IMR-90 (cell line): ENCODE data around the gene FGF7. TPM values are rescaled to one million over a fixed set of nuclear protein-coding genes. Genes with fewer than 3 reads are reported as not detected.

Experiments used
- ATAC-seq: fragments of 200-7000 bp; cut with Tn5 transposase; 2 replicates; pipeline ENCODE4 v1.9.1; 2020; ENCODE audit warnings: low read depth, mild to moderate bottlenecking, moderate library complexity
- BruUV-seq: library from RNA; stranded (reverse); fragments of 400-500 nt; replicated peaks from 2 replicates; lab custom pipeline; 2021; lab: Mats Ljungman, UMichigan
- CTCF ChIA-PET: fragments of 300-600 bp; formaldehyde crosslinking; extraction: SDS; loops from one replicate; lab custom pipeline; 2021; ENCODE audit warnings: antibody characterized with exemption; lab: Yijun Ruan, JAX
- POLR2A ChIA-PET: fragments of 300-600 bp; sonication (Branson Sonifier 250); formaldehyde crosslinking; loops from one replicate; lab custom pipeline; 2022; ENCODE audit warnings: antibody characterized with exemption; ENCODE audit not compliant: unreplicated experiment; lab: Charles Lee
- DNase-seq: peaks from one replicate; pipeline ENCODE4 v3.0.0; 2013
- H2AFZ ChIP-seq: replicated peaks from 2 replicates; pipeline ENCODE3; 2013; ENCODE audit warnings: low read length, mild to moderate bottlenecking; ENCODE audit not compliant: poor library complexity
- H2AK5ac ChIP-seq: 2 replicates; pipeline ENCODE4 v1.6.1; 2013; ENCODE audit warnings: low read depth, low read length, inconsistent platforms
- H2AK9ac ChIP-seq: replicated peaks from 2 replicates; pipeline ENCODE3; 2013; ENCODE audit warnings: mild to moderate bottlenecking, low read depth, low read length, moderate library complexity; ENCODE audit not compliant: poor library complexity
- H2BK120ac ChIP-seq: 2 replicates; pipeline ENCODE4 v1.6.1; 2013; ENCODE audit warnings: low read depth, low read length, inconsistent platforms
- H2BK15ac ChIP-seq: 3 replicates; pipeline ENCODE4 v1.6.1; 2013; ENCODE audit warnings: low read depth, low read length, inconsistent platforms
- H2BK20ac ChIP-seq: 2 replicates; pipeline ENCODE4 v1.6.1; 2013; ENCODE audit warnings: low read depth, mild to moderate bottlenecking, inconsistent platforms, low read length, moderate library complexity
- H2BK5ac ChIP-seq: 2 replicates; pipeline ENCODE4 v1.6.1; 2013; ENCODE audit warnings: mild to moderate bottlenecking, low read depth, low read length, inconsistent platforms; ENCODE audit not compliant: poor library complexity, severe bottlenecking
- H3K14ac ChIP-seq: replicated peaks from 2 replicates; pipeline ENCODE4 v1.6.1; 2013; ENCODE audit warnings: low read depth, low read length, inconsistent platforms
- H3K18ac ChIP-seq: 2 replicates; pipeline ENCODE4 v1.6.1; 2013; ENCODE audit warnings: low read depth, low read length, control low read depth
- H3K23ac ChIP-seq: 2 replicates; pipeline ENCODE4 v1.6.1; 2013; ENCODE audit warnings: low read depth, low read length, inconsistent platforms
- H3K27ac ChIP-seq: 2 replicates; pipeline ENCODE4 v1.5.1; 2013; ENCODE audit warnings: mild to moderate bottlenecking, control low read depth, low read length; ENCODE audit not compliant: insufficient read depth
- H3K27me3 ChIP-seq: 2 replicates; pipeline ENCODE4 v1.6.1; 2013; ENCODE audit warnings: low read length; ENCODE audit not compliant: control insufficient read depth, insufficient read depth
- H3K36me3 ChIP-seq: 2 replicates; pipeline ENCODE4 v1.6.1; 2013; ENCODE audit warnings: low read length, mixed read lengths; ENCODE audit not compliant: control insufficient read depth, insufficient read depth
- H3K4ac ChIP-seq: 2 replicates; pipeline ENCODE4 v1.6.1; 2013; ENCODE audit warnings: low read depth, low read length, inconsistent platforms
- H3K4me1 ChIP-seq: 2 replicates; pipeline ENCODE4 v1.6.1; 2013; ENCODE audit warnings: low read length, mixed read lengths; ENCODE audit not compliant: control insufficient read depth, insufficient read depth
- H3K4me2 ChIP-seq: 2 replicates; pipeline ENCODE4 v1.6.1; 2013; ENCODE audit warnings: low read depth, mild to moderate bottlenecking, control low read depth, low read length, moderate library complexity
- H3K4me3 ChIP-seq: 2 replicates; pipeline ENCODE4 v1.5.1; 2013; ENCODE audit warnings: low read depth, mild to moderate bottlenecking, control low read depth, low read length, moderate library complexity; ENCODE audit not compliant: insufficient read depth
- H3K56ac ChIP-seq: 2 replicates; pipeline ENCODE4 v1.6.1; 2013; ENCODE audit warnings: low read length, inconsistent platforms; ENCODE audit not compliant: insufficient read depth; ENCODE audit errors: extremely low read depth
- H3K79me1 ChIP-seq, 2 experiments: 2 replicates each; pipeline ENCODE4 v1.6.1; 2013; ENCODE audit warnings: low read length in 2 of 2, inconsistent platforms in 1 of 2, low read depth in 1 of 2
- H3K9ac ChIP-seq: 2 replicates; pipeline ENCODE4 v1.6.1; 2013; ENCODE audit warnings: low read depth, low read length, control low read depth
- H3K9me1 ChIP-seq: 2 replicates; pipeline ENCODE4 v1.6.1; 2013; ENCODE audit warnings: low read length, inconsistent platforms; ENCODE audit not compliant: insufficient read depth
- H3K9me3 ChIP-seq: 2 replicates; pipeline ENCODE4 v1.6.1; 2013; ENCODE audit warnings: low read length; ENCODE audit not compliant: control insufficient read depth, insufficient read depth
- H4K20me1 ChIP-seq: 2 replicates; pipeline ENCODE4 v1.6.1; 2013; ENCODE audit warnings: low read length, inconsistent platforms; ENCODE audit not compliant: insufficient read depth
- H4K5ac ChIP-seq: 2 replicates; pipeline ENCODE4 v1.6.1; 2013; ENCODE audit warnings: mild to moderate bottlenecking, low read depth, low read length, control low read depth
- H4K8ac ChIP-seq, 2 experiments: 2 replicates each; pipeline ENCODE4 v1.6.1; 2013; ENCODE audit warnings: low read depth in 2 of 2, low read length in 2 of 2, control low read depth in 1 of 2, inconsistent platforms in 1 of 2
- H4K91ac ChIP-seq: 2 replicates; pipeline ENCODE4 v1.6.1; 2013; ENCODE audit warnings: low read depth, low read length, inconsistent platforms; ENCODE audit not compliant: insufficient read depth
- CEBPB ChIP-seq: IDR thresholded peaks from 2 replicates; pipeline ENCODE4 v1.6.1; 2012; ENCODE audit warnings: low read depth, low read length, improper control_type of control experiment
- MXI1 ChIP-seq: IDR thresholded peaks from 2 replicates; pipeline ENCODE4 v1.6.1; 2012; ENCODE audit warnings: low read depth, mild to moderate bottlenecking, low read length, moderate library complexity, borderline replicate concordance
- POLR2A ChIP-seq: IDR thresholded peaks from 2 replicates; pipeline ENCODE4 v1.6.1; 2012; ENCODE audit warnings: mild to moderate bottlenecking, low read depth, low read length
- dilution Hi-C: fragments of 300-500 bp; cut with HindIII; formaldehyde crosslinking; loops from one replicate; pipeline ENCODE4 v1.14.3; 2018; ENCODE audit warnings: low sequenced_read_pairs; ENCODE audit not compliant: unreplicated experiment
- in situ Hi-C: fragments of 300-500 bp; cut with MboI; formaldehyde crosslinking; loops from 3 replicates; pipeline ENCODE4 v1.14.3; 2019; ENCODE audit warnings: low sequenced_read_pairs, inconsistent platforms, mixed read lengths
- intact Hi-C: fragments of 100-400 bp; cut with micrococcal nuclease; formaldehyde crosslinking; loops from 2 replicates; pipeline ENCODE4 v1.10.0; 2022
- polyA plus RNA-seq, 3 experiments: library from polyadenylated mRNA; depleted of rRNA; stranded (reverse); fragments of >200 nt; gene quantifications; 2 replicates each; pipeline ENCODE4 v1.2.3, GENCODE V29; 2012; ENCODE audit warnings: low replicate concordance in 1 of 3
- total RNA-seq: library from RNA; depleted of rRNA; stranded (reverse); fragments of >200 nt; gene quantifications from 2 replicates; pipeline ENCODE4 v1.2.3, GENCODE V29; 2012

FGF7 gene
- total and polyA plus RNA-seq, 2 of the 4 experiments (the other 2 are of a cell fraction), result 27.3 to 34.8 TPM

- CTCF ChIA-PET, result no interaction called here
- Histone ChIP-seq H4K5ac (no peak overlapping the region), H3K27me3 (no peaks in the 10 kb centered on the region), H4K91ac (no peak overlapping the region), H2BK5ac (no peak overlapping the region), H3K23ac (no peak overlapping the region), H3K4ac (peak overlapping the region; percentile 26; the same call in 1 of the 2 replicates), H3K36me3 (no peaks in the 10 kb centered on the region), H2BK20ac (no peak overlapping the region), H2BK15ac (no peak overlapping the region), H3K18ac (peak overlapping the region; percentile 44; the same call in 1 of the 2 replicates), H2BK120ac (no peak overlapping the region), H3K9me1 (no peaks in the 10 kb centered on the region; the same call in 1 of the 2 replicates), H3K79me1 (no peaks in the 10 kb centered on the region), H3K56ac (no peak overlapping the region), H2AFZ (no peak overlapping the region), H3K9ac (no peak overlapping the region), H4K20me1 (no peaks in the 10 kb centered on the region), H2AK9ac (no peak overlapping the region), H3K4me1 (peaks cover 5% of the 10 kb centered on the region), H2AK5ac (no peak overlapping the region), H3K4me3 (no peak overlapping the region), H4K8ac (no peak overlapping the region; a peak in 1 of 4 replicates), H3K14ac (no peak overlapping the region), H3K9me3 (no peaks in the 10 kb centered on the region), H3K27ac (no peak overlapping the region; the same call in 1 of the 2 replicates), H3K4me2 (no peak overlapping the region)
- DNase-seq (no peak), ATAC-seq (no peak)
- in situ Hi-C loops, result no loop called here
- dilution Hi-C loops, result no loop called here
- TF ChIP-seq MXI1 (no peak), POLR2A (no peak), CEBPB (no peak)
- intact Hi-C loops, result no loop called here
- POLR2A ChIA-PET, result no interaction called here
- BruUV-seq, result no TSS peak
Observed at GRCh38 chr15:49382394-49382793, 40.6 kb upstream of the FGF7 start.
